HEK293T (cell line): ENCODE measurements around the gene KLRC4.
"Not testable (repeated sequence)": the region's sequence is repeated elsewhere in the genome, so short reads cannot be mapped to it uniquely, and the experiment has no call there.

Experiments used
- CTCF ChIA-PET: fragments of 350-600 bp; formaldehyde crosslinking; extraction: SDS; loops from one replicate; lab custom pipeline; 2021; ENCODE audit warnings: antibody characterized with exemption, inconsistent platforms; lab: Yijun Ruan, JAX
- POLR2A ChIA-PET: fragments of 350-600 bp; formaldehyde crosslinking; extraction: SDS; loops from one replicate; lab custom pipeline; 2020; ENCODE audit warnings: antibody characterized with exemption, inconsistent platforms; lab: Yijun Ruan, JAX
- DNase-seq: peaks from one replicate; pipeline ENCODE4 v3.0.0; 2012; ENCODE audit warnings: mixed read lengths; ENCODE audit errors: extremely low spot score
- ARNT ChIP-seq: fragments of 450-650 bp; IDR thresholded peaks from 2 replicates; pipeline ENCODE4 v1.6.1; 2017; ENCODE audit warnings: mild to moderate bottlenecking
- BHLHE40 ChIP-seq: fragments of 450-650 bp; IDR thresholded peaks from 2 replicates; pipeline ENCODE4 v1.6.1; 2016; ENCODE audit warnings: mild to moderate bottlenecking, moderate library complexity, borderline replicate concordance
- ELF4 ChIP-seq: fragments of 450-650 bp; IDR thresholded peaks from 2 replicates; pipeline ENCODE4 v1.6.1; 2017; ENCODE audit warnings: antibody characterized with exemption
- FOXA1 ChIP-seq: fragments of 450-650 bp; IDR thresholded peaks from 2 replicates; pipeline ENCODE4 v1.6.1; 2016; ENCODE audit warnings: mild to moderate bottlenecking
- FOXK2 ChIP-seq: fragments of 450-650 bp; IDR thresholded peaks from 2 replicates; pipeline ENCODE4 v1.6.1; 2016; ENCODE audit warnings: mild to moderate bottlenecking
- FOXM1 ChIP-seq: fragments of 450-650 bp; IDR thresholded peaks from 2 replicates; pipeline ENCODE4 v1.6.1; 2017; ENCODE audit warnings: mild to moderate bottlenecking, borderline replicate concordance
- HDGF ChIP-seq: fragments of 450-650 bp; IDR thresholded peaks from 2 replicates; pipeline ENCODE4 v1.6.1; 2017; ENCODE audit warnings: antibody characterized with exemption, borderline replicate concordance
- L3MBTL2 ChIP-seq: fragments of 450-650 bp; conservative IDR thresholded peaks from 2 replicates; pipeline ENCODE4 v1.6.1; 2016; ENCODE audit warnings: mild to moderate bottlenecking
- LEF1 ChIP-seq: fragments of 450-650 bp; IDR thresholded peaks from 2 replicates; pipeline ENCODE4 v1.6.1; 2017; ENCODE audit warnings: mild to moderate bottlenecking, borderline replicate concordance
- NFRKB ChIP-seq: fragments of 450-650 bp; IDR thresholded peaks from 2 replicates; pipeline ENCODE4 v1.6.1; 2016; ENCODE audit warnings: mild to moderate bottlenecking, moderate library complexity
- TARDBP ChIP-seq: fragments of 450-650 bp; IDR thresholded peaks from 2 replicates; pipeline ENCODE4 v1.6.1; 2016
- ZNF384 ChIP-seq: fragments of 450-650 bp; IDR thresholded peaks from 2 replicates; pipeline ENCODE4 v1.6.1; 2016
- TF ChIP-seq, protein P1 (sequence below): fragments of 450-650 bp; IDR thresholded peaks from 2 replicates; pipeline ENCODE4 v1.6.1; 2016

The KLRC4 gene

DNA sequence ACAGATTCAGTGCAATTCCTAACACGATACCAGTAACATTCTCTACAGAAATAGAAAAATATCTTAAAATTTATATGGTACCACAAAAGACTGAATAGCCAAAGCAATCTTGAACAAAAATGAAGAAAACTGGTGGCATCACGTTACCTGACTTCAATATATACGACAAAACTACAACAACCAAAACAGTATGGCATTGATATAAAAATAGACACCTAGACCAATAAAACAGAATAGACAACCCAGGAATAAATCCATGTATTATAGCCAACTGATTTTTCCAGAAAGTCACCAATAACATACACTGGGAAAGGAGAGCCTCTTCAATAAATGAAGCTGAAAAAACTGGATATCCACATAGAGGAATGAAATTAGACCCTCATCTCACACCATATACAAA lies 25.4 kb downstream of the KLRC4 start:
- CTCF ChIA-PET, result no interaction called here
- POLR2A ChIA-PET, result interaction anchor here (3.0 kb wide), 1 partner anchor 19 kb away, joined by 11 read pairs; no protein-coding TSS in a partner anchor
- TF ChIP-seq NFRKB, result no peak
- TF ChIP-seq FOXA1, result no peak
- TF ChIP-seq HDGF, result no peak
- no peak for TF ChIP-seq BHLHE40
- TF ChIP-seq FOXK2, result no peak
- no peak for TF ChIP-seq ARNT
- TF ChIP-seq, protein P1, sequence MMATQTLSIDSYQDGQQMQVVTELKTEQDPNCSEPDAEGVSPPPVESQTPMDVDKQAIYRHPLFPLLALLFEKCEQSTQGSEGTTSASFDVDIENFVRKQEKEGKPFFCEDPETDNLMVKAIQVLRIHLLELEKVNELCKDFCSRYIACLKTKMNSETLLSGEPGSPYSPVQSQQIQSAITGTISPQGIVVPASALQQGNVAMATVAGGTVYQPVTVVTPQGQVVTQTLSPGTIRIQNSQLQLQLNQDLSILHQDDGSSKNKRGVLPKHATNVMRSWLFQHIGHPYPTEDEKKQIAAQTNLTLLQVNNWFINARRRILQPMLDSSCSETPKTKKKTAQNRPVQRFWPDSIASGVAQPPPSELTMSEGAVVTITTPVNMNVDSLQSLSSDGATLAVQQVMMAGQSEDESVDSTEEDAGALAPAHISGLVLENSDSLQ, result no peak
- no peak for TF ChIP-seq FOXM1
- TF ChIP-seq LEF1, result no peak
- DNase-seq, result no peak

DNA sequence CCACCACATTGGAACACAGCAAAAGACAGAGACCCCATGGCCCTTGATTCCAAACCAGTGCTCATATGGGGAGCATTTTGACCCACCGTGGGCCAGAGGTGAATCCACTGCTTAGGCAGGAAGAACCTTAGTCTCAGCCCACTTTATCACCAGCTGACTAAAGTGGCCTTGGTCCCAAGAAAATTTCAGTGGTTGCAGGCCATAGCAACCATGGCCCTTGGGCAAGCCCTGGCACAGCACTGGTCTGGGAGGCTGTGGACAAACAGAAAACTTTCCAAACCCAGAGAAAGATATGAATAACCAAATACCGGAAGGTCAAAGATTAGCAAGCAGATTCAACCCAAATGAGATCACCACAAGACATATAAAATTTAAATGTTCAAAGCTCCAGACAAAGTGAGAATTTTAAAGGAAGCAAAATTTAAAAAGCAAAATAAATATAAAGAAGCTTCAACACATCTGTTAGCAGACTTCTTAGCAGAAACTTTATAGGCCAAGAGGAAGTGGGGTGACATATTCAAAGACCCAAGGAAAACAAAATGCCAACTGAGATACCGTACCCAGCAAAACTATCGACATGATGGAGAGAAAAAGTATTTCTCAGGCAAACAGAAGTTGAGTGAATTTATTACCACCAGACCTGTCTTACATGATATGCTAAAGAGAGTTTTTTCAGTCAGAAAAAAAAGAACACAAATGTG lies 27.5 kb downstream of the KLRC4 start:
- DNase-seq, result no peak
- CTCF ChIA-PET, result no interaction called here
- POLR2A ChIA-PET, result no interaction called here
- no peak for TF ChIP-seq ELF4
- TF ChIP-seq ZNF384, result no peak

DNA sequence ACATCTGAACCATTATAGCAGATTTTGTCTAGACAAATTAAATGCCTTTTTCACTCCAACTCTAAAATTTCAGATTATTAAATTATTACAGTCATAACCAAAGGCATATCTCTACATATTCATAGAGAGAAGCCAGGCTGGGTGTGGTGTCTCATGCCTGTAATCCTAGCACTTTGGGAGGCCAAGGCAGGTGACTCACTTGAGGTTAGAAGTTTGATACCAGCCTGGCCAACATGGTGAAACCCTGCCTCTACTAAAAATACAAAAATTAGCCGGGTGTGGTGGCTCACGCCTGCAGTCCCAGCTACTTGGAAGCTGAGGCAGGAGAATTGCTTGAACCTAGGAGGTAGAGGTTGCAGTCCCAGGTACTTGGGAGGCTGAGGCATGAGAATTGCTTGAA lies 30.8 kb downstream of the KLRC4 start:
- CTCF ChIA-PET, DNase-seq, POLR2A ChIA-PET: not testable (repeated sequence)

DNA sequence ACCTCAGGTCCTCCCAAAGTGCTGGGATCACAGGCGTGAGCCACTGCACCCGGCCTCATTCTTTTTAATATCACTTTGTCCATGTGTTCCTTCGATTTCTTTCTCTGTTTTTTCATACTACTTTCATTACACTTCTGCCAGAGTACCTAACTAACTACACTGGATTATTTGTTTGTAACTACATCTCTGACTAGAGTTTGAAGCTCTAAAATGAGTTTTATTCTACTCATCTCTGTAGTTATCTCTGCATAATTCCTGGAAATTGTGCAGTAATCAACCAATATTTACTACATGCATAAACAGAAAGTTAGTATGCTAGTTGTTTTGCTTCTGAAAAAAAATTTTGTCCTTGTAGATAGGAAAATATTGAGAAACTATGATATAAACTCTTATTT lies 34.9 kb downstream of the KLRC4 start:
- no peak for DNase-seq
- CTCF ChIA-PET, result no interaction called here
- POLR2A ChIA-PET, result no interaction called here
- TF ChIP-seq ELF4 (no peak), L3MBTL2 (no peak), ZNF384 (no peak), FOXK2 (no peak)

DNA sequence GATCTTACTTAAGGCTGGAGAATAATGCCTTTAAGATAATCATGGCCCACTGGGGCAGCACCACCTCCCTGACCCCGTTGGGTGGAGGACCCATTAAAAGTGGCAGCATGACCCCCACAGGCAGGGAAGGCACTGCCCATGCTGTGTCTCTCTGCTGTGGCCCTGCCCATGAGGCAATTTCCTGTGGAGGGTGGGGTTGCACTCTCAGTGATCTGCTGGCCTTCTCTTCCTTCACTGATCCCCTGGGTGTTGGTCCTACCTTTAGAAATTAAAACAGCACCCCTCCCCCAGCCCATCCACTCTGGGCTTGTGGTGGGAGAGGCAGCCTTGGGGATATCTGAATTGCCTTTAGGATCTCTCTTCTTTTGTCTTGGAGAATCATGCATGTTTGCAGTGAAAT lies 37.0 kb downstream of the KLRC4 start:
- no peak for TF ChIP-seq FOXM1
- TF ChIP-seq L3MBTL2, result no peak
- TF ChIP-seq ARNT, result no peak
- TF ChIP-seq ZNF384, result no peak
- TF ChIP-seq, protein P1, result no peak
- TF ChIP-seq HDGF, result no peak
- no peak for TF ChIP-seq TARDBP
- ChIA-PET POLR2A (no interaction called here), CTCF (no interaction called here)
- DNase-seq, result no peak

DNA sequence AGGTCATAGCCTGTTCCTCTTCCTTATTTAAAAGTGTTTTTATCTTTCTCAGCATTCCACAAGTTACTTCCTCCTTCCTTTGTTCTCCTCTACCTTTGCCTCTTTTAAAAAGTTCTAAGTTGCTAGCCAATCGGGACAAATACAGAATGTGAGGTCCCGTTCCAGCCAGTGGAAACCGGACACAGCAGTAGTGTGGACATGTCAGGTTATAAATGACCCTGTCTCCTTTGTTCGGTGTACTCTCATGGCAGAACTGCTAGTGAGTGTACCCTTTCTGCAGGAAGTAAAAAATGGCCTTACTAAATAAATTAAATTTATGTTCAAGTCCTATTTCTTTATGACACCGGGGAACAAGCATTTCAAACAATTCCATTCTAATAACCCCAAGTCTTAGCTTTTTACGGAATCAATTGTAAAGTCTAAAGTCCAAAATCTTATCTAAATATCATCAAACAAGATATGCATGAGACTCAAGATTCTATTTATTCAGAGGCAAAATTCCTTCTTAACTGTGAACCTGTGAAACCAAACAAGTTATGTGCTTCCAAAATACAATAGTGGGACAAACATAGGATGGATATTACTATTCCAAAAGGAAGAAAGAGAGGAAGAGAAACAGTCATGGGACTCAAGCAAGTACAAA lies 37.5 kb downstream of the KLRC4 start:
- POLR2A ChIA-PET, DNase-seq: not testable (repeated sequence)

DNA sequence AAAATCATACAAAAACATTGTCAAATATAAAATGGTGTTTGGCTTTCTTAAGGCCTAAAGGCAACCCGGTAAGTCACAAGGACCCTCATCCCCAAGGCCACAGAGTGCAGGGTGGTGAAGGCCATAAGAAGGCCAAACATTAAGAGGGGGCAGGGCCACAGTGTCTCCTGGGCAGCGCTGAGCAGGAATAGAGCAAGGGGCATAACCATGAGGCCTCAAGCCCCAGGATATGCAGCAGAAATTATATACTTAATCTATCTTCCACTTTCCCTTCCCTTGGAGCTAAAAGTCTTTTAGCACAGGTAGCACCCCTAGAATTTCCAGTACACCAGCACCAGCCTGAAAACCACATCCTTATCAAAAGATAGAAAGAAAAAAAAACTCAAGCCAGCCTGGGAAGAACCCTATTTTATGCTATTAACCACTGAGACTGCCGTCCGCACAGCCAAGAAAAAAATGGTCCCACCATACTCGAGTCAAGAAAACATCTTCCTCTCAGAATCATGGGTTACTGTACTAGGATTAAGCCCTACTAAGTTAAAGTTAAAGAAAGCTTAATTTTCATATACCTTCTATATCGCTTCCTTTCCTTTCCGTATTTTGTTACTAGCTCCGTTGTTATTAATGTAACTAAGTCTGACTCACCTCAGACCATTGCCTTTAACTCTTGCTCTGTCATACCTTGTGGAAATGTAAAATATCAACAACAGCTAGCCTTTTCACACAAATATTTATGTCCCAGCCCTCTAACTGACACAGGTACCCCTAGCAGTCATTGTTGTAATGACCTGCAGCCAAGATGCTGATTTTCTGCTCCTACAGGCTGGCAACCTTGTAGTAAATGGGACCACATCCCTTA lies 39.8 kb downstream of the KLRC4 start:
- ChIA-PET CTCF (interaction anchor here (1.2 kb wide), 1 partner anchor 28 kb away, joined by 3 read pairs; no protein-coding TSS in a partner anchor), POLR2A (no interaction called here)
- no peak for DNase-seq
- TF ChIP-seq FOXA1 (no peak), TARDBP (no peak), HDGF (no peak), FOXK2 (no peak), ARNT (no peak), BHLHE40 (no peak), ELF4 (no peak), LEF1 (no peak), ZNF384 (no peak)
- TF ChIP-seq, protein P1, result no peak

More for the DNA sequence above, 37.5 kb downstream of the KLRC4 start:
- CTCF ChIA-PET, result interaction anchor here (0.7 kb wide), 1 partner anchor 43 kb away, joined by 3 read pairs; no protein-coding TSS in a partner anchor
